ENCODE results near the gene FCN2. TPM values are rescaled to one million over a fixed set of nuclear protein-coding genes. Genes with fewer than 3 reads are reported as not detected.

FCN2 gene
- total and polyA plus RNA-seq, 4 donors: 0.20 to 0.22 TPM; not detected in 2

GRCh38 chr9:134917431-134918373 lies 37.1 kb downstream of the FCN2 start, which contains the start of gene FCN1:
TSS of gene FCN1 (minus strand) at chr9:134917912. CDS start at chr9:134917871, 41 bp downstream.
- Histone ChIP-seq H3K27me3 (ENCODE audit: control insufficient read depth in 3 of 3, insufficient read depth in 3 of 3, low read length in 2 of 3) (no peaks in the 10 kb centered on the region), H3K9ac (ENCODE audit: insufficient read depth in 1 of 2, low read length in 2 of 2) (no peak within 1 kb of the TSS), H3K9me3 (ENCODE audit: control insufficient read depth in 4 of 4, insufficient read depth in 3 of 4, low read length in 3 of 4) (peaks cover 0 to 7% (median 5%) of the 10 kb centered on the region in 4 donors), H3K4me1 (ENCODE audit: control insufficient read depth in 5 of 5, insufficient read depth in 5 of 5, low read length in 5 of 5) (peaks cover 0 to 7% (median 0%) of the 10 kb centered on the region in 5 donors), H3K4me3 (no peak within 1 kb of the TSS), H3K27ac (ENCODE audit: low read depth in 1 of 2, low read length in 1 of 2) (no peak within 1 kb of the TSS), H3K36me3 (ENCODE audit: control insufficient read depth in 4 of 4, insufficient read depth in 4 of 4, low read length in 4 of 4) (no peaks in the 10 kb centered on the region)
- WGBS, 2 donors: 51 to 68% methylated on average over 11 of the region's 11 CpGs
- ATAC-seq (ENCODE audit: insufficient read depth, low FRiP score): no peak
- no peak for DNase-seq
- TF ChIP-seq, protein P1, sequence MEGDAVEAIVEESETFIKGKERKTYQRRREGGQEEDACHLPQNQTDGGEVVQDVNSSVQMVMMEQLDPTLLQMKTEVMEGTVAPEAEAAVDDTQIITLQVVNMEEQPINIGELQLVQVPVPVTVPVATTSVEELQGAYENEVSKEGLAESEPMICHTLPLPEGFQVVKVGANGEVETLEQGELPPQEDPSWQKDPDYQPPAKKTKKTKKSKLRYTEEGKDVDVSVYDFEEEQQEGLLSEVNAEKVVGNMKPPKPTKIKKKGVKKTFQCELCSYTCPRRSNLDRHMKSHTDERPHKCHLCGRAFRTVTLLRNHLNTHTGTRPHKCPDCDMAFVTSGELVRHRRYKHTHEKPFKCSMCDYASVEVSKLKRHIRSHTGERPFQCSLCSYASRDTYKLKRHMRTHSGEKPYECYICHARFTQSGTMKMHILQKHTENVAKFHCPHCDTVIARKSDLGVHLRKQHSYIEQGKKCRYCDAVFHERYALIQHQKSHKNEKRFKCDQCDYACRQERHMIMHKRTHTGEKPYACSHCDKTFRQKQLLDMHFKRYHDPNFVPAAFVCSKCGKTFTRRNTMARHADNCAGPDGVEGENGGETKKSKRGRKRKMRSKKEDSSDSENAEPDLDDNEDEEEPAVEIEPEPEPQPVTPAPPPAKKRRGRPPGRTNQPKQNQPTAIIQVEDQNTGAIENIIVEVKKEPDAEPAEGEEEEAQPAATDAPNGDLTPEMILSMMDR (IDR thresholded peaks at IDR 0.05; ENCODE audit: control extremely low read depth, extremely low read depth): no peak

DNA sequence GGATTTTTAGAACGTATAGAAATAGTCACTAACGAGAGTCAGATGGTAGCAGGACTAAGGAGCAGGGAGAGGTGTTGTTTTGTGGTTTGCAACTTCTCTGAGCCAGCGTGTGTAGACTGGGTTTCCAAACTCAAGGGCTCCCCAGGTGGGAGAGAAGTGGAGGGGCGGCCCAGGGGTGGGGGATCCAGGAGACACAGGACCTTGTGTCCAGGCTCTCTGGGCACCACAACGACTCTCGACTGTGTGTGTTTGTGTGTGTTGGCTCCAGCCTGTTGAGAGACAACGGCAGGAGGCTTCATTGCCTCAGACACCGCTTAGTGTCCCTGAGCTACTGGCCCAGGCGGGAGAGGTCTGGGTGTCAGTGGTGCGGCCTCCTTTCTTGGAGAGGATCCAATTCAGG lies 38.0 kb downstream of the FCN2 start:
- Histone ChIP-seq H3K4me1 (ENCODE audit: control insufficient read depth in 5 of 5, insufficient read depth in 5 of 5, low read length in 5 of 5) (peaks cover 0 to 10% (median 0%) of the 10 kb centered on the region in 5 donors), H3K4me3 (no peak overlapping the region), H3K36me3 (ENCODE audit: control insufficient read depth in 4 of 4, insufficient read depth in 4 of 4, low read length in 4 of 4) (no peaks in the 10 kb centered on the region), H3K27ac (ENCODE audit: low read depth in 1 of 2, low read length in 1 of 2) (no peak overlapping the region), H3K27me3 (ENCODE audit: control insufficient read depth in 3 of 3, insufficient read depth in 3 of 3, low read length in 2 of 3) (no peaks in the 10 kb centered on the region), H3K9me3 (ENCODE audit: control insufficient read depth in 4 of 4, insufficient read depth in 3 of 4, low read length in 3 of 4) (peaks cover 0 to 7% (median 5%) of the 10 kb centered on the region in 4 donors), H3K9ac (ENCODE audit: insufficient read depth in 1 of 2, low read length in 2 of 2) (no peak overlapping the region)
- ATAC-seq (ENCODE audit: insufficient read depth, low FRiP score) (no peak), DNase-seq (no peak)
- TF ChIP-seq, protein P1 (IDR thresholded peaks at IDR 0.05; ENCODE audit: control extremely low read depth, extremely low read depth): no peak
- 78 to 83% methylated on average over 10 of the region's 10 CpGs for WGBS, 2 donors

GRCh38 chr9:134919303-134919702 lies 38.7 kb downstream of the FCN2 start:
- TF ChIP-seq, protein P1 (IDR thresholded peaks at IDR 0.05; ENCODE audit: control extremely low read depth, extremely low read depth): no peak
- Histone ChIP-seq H3K4me1 (ENCODE audit: control insufficient read depth in 5 of 5, insufficient read depth in 5 of 5, low read length in 5 of 5) (peaks cover 0 to 10% (median 0%) of the 10 kb centered on the region in 5 donors), H3K9me3 (ENCODE audit: control insufficient read depth in 4 of 4, insufficient read depth in 3 of 4, low read length in 3 of 4) (peaks cover 0 to 7% (median 5%) of the 10 kb centered on the region in 4 donors), H3K36me3 (ENCODE audit: control insufficient read depth in 4 of 4, insufficient read depth in 4 of 4, low read length in 4 of 4) (no peaks in the 10 kb centered on the region), H3K4me3 (no peak overlapping the region), H3K27me3 (ENCODE audit: control insufficient read depth in 3 of 3, insufficient read depth in 3 of 3, low read length in 2 of 3) (no peaks in the 10 kb centered on the region), H3K9ac (ENCODE audit: insufficient read depth in 1 of 2, low read length in 2 of 2) (no peak overlapping the region), H3K27ac (ENCODE audit: low read depth in 1 of 2, low read length in 1 of 2) (no peak overlapping the region)
- ATAC-seq (ENCODE audit: insufficient read depth, low FRiP score) (no peak), DNase-seq (no peak)
- WGBS, 2 donors: 52 to 75% methylated on average over 3 of the region's 3 CpGs

All from lung (tissue), 12 donors.